ENCODE data around the gene SEL1L2.

Gene SEL1L2

DNA sequence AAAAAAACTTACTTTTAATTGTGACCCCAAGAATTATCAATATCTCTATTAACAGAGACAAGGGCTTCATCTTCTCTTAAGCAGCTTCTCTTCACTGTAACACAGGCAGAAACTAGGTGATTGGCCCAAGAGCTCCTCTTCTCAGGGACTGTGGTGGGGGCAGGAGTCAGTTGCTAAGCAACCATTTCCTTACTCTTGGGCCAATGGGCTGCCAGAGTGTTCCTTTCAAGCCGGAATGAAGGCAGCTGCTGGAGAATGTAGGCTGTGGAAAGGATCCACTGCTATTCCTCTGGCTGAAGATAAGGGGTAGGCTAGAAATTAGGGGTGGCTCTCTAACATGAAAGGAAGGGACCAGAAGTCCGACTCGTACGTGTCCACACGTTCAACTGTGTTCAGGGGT lies at the start of gene SEL1L2:
TSS of gene SEL1L2 (minus strand) at position 150 of the 400 bp plus-strand sequence. CDS start at position 70, 80 bp downstream.
- DNase-seq (ENCODE audit: low spot score) (no peak), ATAC-seq (ENCODE audit: low read depth) (no peak)
- H3K4me1 ChIP-seq (ENCODE audit: insufficient read depth, poor library complexity, severe bottlenecking), result peaks cover 10% of the 10 kb centered on the region

GRCh38 chr20:14036567-14036966 lies 46.2 kb upstream of the SEL1L2 start:
- Histone ChIP-seq H3K27me3 (ENCODE audit: insufficient read depth, poor library complexity, severe bottlenecking) (no peaks in the 10 kb centered on the region), H3K4me3 (ENCODE audit: severe bottlenecking) (no peak overlapping the region), H3K9me3 (ENCODE audit: severe bottlenecking) (no peaks in the 10 kb centered on the region), H3K27ac (ENCODE audit: poor library complexity, severe bottlenecking) (no peak overlapping the region), H3K4me1 (ENCODE audit: insufficient read depth, poor library complexity, severe bottlenecking) (no peaks in the 10 kb centered on the region), H3K36me3 (ENCODE audit: low read depth) (no peaks in the 10 kb centered on the region)
- DNase-seq (ENCODE audit: low spot score) (no peak), ATAC-seq (ENCODE audit: low read depth) (no peak)
- no peak for TF ChIP-seq CTCF (IDR thresholded peaks at IDR 0.05; ENCODE audit: poor library complexity, severe bottlenecking)

More for the DNA sequence above, at the start of gene SEL1L2:
- Histone ChIP-seq H3K27ac (ENCODE audit: poor library complexity, severe bottlenecking) (no peak within 1 kb of the TSS), H3K4me3 (ENCODE audit: severe bottlenecking) (no peak within 1 kb of the TSS), H3K27me3 (ENCODE audit: insufficient read depth, poor library complexity, severe bottlenecking) (no peaks in the 10 kb centered on the region), H3K9me3 (ENCODE audit: severe bottlenecking) (peaks cover 8% of the 10 kb centered on the region), H3K36me3 (ENCODE audit: low read depth) (no peaks in the 10 kb centered on the region)
- no peak for TF ChIP-seq CTCF (IDR thresholded peaks at IDR 0.05; ENCODE audit: poor library complexity, severe bottlenecking)

DNA sequence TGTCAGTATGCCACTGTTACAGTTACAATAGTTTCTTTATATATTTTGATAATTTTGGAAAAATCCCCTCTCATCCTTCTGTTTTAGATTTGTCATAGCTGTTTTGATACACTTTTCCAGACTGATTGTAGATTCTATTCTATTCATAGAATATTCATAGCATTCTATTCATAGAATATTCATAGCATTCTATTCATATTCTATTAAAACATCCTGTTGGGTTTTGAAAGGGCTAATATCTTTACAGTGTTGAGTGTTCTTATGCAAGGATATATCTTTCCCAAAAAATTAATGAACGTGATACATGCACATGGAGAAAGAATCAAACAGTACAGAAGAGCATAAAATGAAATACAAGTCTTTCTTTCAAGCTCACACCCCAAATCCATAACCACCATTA lies 42.9 kb upstream of the SEL1L2 start:
- H3K4me1 ChIP-seq (ENCODE audit: insufficient read depth, poor library complexity, severe bottlenecking), result no peaks in the 10 kb centered on the region
- no peaks in the 10 kb centered on the region for H3K9me3 ChIP-seq (ENCODE audit: severe bottlenecking)
- DNase-seq (ENCODE audit: low spot score) (no peak), ATAC-seq (ENCODE audit: low read depth) (no peak)
- no peaks in the 10 kb centered on the region for H3K36me3 ChIP-seq (ENCODE audit: low read depth)
- no peak overlapping the region for H3K27ac ChIP-seq (ENCODE audit: poor library complexity, severe bottlenecking)
- no peaks in the 10 kb centered on the region for H3K27me3 ChIP-seq (ENCODE audit: insufficient read depth, poor library complexity, severe bottlenecking)
- no peak overlapping the region for H3K4me3 ChIP-seq (ENCODE audit: severe bottlenecking)
- TF ChIP-seq CTCF (IDR thresholded peaks at IDR 0.05; ENCODE audit: poor library complexity, severe bottlenecking), result no peak

- no peak overlapping the region for H3K27ac ChIP-seq (ENCODE audit: poor library complexity, severe bottlenecking)
- no peaks in the 10 kb centered on the region for H3K27me3 ChIP-seq (ENCODE audit: insufficient read depth, poor library complexity, severe bottlenecking)
- ATAC-seq (ENCODE audit: low read depth) (no peak), DNase-seq (ENCODE audit: low spot score) (no peak)
- no peak overlapping the region for H3K4me3 ChIP-seq (ENCODE audit: severe bottlenecking)
- no peaks in the 10 kb centered on the region for H3K9me3 ChIP-seq (ENCODE audit: severe bottlenecking)
- H3K4me1 ChIP-seq (ENCODE audit: insufficient read depth, poor library complexity, severe bottlenecking), result no peaks in the 10 kb centered on the region
- TF ChIP-seq CTCF (IDR thresholded peaks at IDR 0.05; ENCODE audit: poor library complexity, severe bottlenecking), result no peak
- H3K36me3 ChIP-seq (ENCODE audit: low read depth), result no peaks in the 10 kb centered on the region
Observed at GRCh38 chr20:14030991-14031390, 40.6 kb upstream of the SEL1L2 start.

- H3K9me3 ChIP-seq (ENCODE audit: severe bottlenecking), result no peaks in the 10 kb centered on the region
- H3K27ac ChIP-seq (ENCODE audit: poor library complexity, severe bottlenecking), result no peak overlapping the region
- no peaks in the 10 kb centered on the region for H3K27me3 ChIP-seq (ENCODE audit: insufficient read depth, poor library complexity, severe bottlenecking)
- H3K36me3 ChIP-seq (ENCODE audit: low read depth), result no peaks in the 10 kb centered on the region
- ATAC-seq (ENCODE audit: low read depth) (no peak), DNase-seq (ENCODE audit: low spot score) (no peak)
- H3K4me1 ChIP-seq (ENCODE audit: insufficient read depth, poor library complexity, severe bottlenecking), result no peaks in the 10 kb centered on the region
- no peak for TF ChIP-seq CTCF (IDR thresholded peaks at IDR 0.05; ENCODE audit: poor library complexity, severe bottlenecking)
- no peak overlapping the region for H3K4me3 ChIP-seq (ENCODE audit: severe bottlenecking)
Observed at GRCh38 chr20:14012671-14013070, 22.3 kb upstream of the SEL1L2 start.

All from RWPE2 (cell line).